Tibial artery (tissue), 4 donors: Measurements from ENCODE around the gene TMEM245.
A peak's percentile ranks its signal among the peaks of the same experiment; 100 is the strongest.

ENCODE experiments used
- DNase-seq, 2 donors: peaks; one replicate each; pipeline ENCODE4 v3.0.0-alpha.2; 2019
- H3K27ac ChIP-seq, 2 donors: fragments of 200-600 bp; sonication (generic) in 1 of 2; 1 replicate in 1 of 2; 2 replicates in 1 of 2; pipeline ENCODE4 v1.5.1; 2018 to 2019; ENCODE audit warnings: mild to moderate bottlenecking in 1 of 2
- H3K27me3 ChIP-seq, 2 donors: fragments of 200-600 bp; sonication (generic) in 1 of 2; one replicate each; pipeline versions ENCODE4 v1.5.1 to v1.6.0; 2016 to 2019
- H3K36me3 ChIP-seq, 3 donors: fragments of 200-600 bp; sonication (generic) in 2 of 3; one replicate each; pipeline ENCODE4 v1.5.1; 2016 to 2019; ENCODE audit warnings: mild to moderate bottlenecking in 2 of 3
- H3K4me1 ChIP-seq, 4 donors: fragments of 200-600 bp; sonication (generic) in 2 of 4; 1 replicate in 3 of 4; 2 replicates in 1 of 4; pipeline ENCODE4 v1.5.1; 2016 to 2019
- H3K4me3 ChIP-seq, 2 donors: fragments of 200-600 bp; sonication (generic) in 1 of 2; 1 replicate in 1 of 2; 2 replicates in 1 of 2; pipeline ENCODE4 v1.5.1; 2018 to 2019; ENCODE audit warnings: mild to moderate bottlenecking in 2 of 2
- H3K9me3 ChIP-seq, 3 donors: fragments of 200-600 bp; sonication (generic) in 1 of 3; one replicate each; pipeline ENCODE4 v1.5.1; 2016 to 2019
- intact Hi-C: fragments of 100-400 bp; cut with DNase I; formaldehyde crosslinking; loops from one replicate; pipeline ENCODE4 v1.15.0; 2023; ENCODE audit warnings: low total_unique reads
- TF ChIP-seq, protein P1 (sequence below), 2 experiments: fragments of 200-600 bp in 1 of 2; fragments of 450-650 bp in 1 of 2; IDR thresholded peaks; one replicate each; pipeline ENCODE4 v1.5.1; 2017 to 2019; ENCODE audit warnings: antibody characterized with exemption in 2 of 2, mild to moderate bottlenecking in 1 of 2, moderate library complexity in 1 of 2

TMEM245 gene

DNA sequence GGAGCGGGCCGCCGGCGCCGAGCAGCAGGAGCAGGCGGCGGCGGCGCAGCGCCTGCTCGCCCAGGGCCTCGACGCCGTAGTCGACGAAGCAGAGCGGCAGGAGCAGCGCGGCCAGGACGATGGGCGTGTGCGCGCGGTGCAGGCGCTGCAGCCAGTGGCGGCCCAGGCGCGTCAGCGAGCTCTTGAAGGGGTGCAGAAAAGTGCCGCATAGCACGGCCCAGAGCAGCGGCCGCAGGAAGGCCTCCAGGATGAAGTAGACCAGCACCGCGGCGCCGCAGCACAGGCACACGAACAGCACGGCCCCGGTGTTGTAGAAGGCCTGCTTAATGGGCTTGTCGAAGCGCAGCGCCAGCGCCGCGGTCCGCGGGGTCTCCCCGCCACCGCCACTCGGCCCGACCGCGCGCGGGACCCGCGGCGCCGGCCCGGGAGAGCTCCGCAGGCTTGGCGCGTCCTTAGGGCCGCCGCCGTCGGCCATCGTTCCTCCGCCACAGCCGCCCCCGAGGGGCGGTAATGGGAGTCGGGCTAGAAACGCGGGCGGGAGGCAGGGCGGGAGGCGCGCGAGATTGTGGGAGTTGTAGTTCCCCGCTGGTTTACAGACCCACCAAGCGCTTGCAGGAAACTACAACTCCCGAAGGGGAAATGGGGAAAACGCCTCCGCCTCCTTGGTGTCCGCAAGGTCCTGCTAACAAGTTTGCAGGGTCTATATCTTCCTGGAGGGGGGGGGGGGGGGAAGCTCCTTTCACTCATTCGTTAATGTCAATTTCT, at the start of gene TMEM245:
Gene TMEM245, minus strand, starts transcription at position 509 of the 765 bp plus-strand sequence. Its CDS starts 34 bp downstream, at position 475.
- H3K4me1 ChIP-seq = peaks cover 0 to 44% (median 30%) of the 10 kb centered on the region in 4 donors
- H3K4me3 ChIP-seq = peak within 1 kb of the TSS; percentile 89 to 96
- H3K27ac ChIP-seq = peak within 1 kb of the TSS; percentile 90 to 97
- intact Hi-C loops = loop anchor here (5.0 to 10.0 kb wide), 2 partner anchors 107 to 185 kb away; partner anchors contain the start of genes ABITRAM, CTNNAL1 and ELP1
- DNase-seq = peak; percentile 97 to 99
- no peaks in the 10 kb centered on the region for H3K36me3 ChIP-seq
- TF ChIP-seq, protein P1, sequence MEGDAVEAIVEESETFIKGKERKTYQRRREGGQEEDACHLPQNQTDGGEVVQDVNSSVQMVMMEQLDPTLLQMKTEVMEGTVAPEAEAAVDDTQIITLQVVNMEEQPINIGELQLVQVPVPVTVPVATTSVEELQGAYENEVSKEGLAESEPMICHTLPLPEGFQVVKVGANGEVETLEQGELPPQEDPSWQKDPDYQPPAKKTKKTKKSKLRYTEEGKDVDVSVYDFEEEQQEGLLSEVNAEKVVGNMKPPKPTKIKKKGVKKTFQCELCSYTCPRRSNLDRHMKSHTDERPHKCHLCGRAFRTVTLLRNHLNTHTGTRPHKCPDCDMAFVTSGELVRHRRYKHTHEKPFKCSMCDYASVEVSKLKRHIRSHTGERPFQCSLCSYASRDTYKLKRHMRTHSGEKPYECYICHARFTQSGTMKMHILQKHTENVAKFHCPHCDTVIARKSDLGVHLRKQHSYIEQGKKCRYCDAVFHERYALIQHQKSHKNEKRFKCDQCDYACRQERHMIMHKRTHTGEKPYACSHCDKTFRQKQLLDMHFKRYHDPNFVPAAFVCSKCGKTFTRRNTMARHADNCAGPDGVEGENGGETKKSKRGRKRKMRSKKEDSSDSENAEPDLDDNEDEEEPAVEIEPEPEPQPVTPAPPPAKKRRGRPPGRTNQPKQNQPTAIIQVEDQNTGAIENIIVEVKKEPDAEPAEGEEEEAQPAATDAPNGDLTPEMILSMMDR (IDR thresholded peaks at IDR 0.05) = no peak
- no peaks in the 10 kb centered on the region for H3K9me3 ChIP-seq
- no peaks in the 10 kb centered on the region for H3K27me3 ChIP-seq

DNA sequence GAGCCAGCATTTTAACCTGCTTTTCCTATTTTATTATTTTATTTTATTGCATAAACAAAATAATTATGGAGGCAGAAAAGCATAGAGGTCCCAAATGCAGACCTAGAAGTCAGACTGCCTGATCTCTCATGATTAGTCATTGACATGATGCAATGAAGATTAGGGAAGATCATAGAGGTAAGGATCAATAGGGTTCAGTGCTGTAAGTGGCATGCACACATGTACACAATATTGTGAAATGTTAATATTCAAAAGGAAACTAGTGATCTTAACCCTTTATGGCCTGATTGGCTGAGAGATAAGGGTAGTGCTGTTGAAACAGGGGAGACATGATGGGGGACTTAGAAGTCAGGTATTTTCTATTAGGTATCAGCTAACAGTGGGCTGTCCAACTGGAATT, 48.4 kb upstream of the TMEM245 start:
- no peaks in the 10 kb centered on the region for H3K9me3 ChIP-seq
- H3K27me3 ChIP-seq = peaks cover 0 to 47% of the 10 kb centered on the region in 2 donors
- no peaks in the 10 kb centered on the region for H3K36me3 ChIP-seq
- peaks cover 0 to 4% (median 0%) of the 10 kb centered on the region in 4 donors for H3K4me1 ChIP-seq
- no peak overlapping the region for H3K4me3 ChIP-seq
- intact Hi-C loops = no loop called here
- TF ChIP-seq, protein P1 (IDR thresholded peaks at IDR 0.05) = no peak
- DNase-seq = no peak
- no peak overlapping the region for H3K27ac ChIP-seq

DNA sequence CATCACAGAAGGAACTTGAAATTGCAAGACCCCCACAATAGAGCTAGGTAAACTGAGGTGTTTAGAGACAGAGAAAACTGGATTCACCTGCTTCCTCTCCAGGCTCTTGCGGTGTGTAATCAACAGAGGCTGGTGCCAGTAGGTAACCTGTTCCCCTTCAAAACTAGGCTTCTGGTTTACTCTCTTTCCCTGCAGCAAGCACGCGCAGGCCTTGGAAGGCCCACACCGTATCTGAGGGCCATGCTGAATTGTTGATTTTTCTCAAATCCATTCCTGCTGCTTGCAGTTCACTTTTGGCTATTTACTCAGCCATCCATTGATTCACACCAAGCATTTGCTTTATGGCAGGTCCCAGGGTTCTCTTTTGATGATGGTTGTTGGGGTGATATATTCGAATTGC, 48.0 kb upstream of the TMEM245 start:
- DNase-seq = no peak
- Histone ChIP-seq H3K36me3 (no peaks in the 10 kb centered on the region), H3K9me3 (no peaks in the 10 kb centered on the region), H3K4me3 (no peak overlapping the region), H3K27me3 (peaks cover 0 to 47% of the 10 kb centered on the region in 2 donors), H3K4me1 (peaks cover 0 to 4% (median 0%) of the 10 kb centered on the region in 4 donors), H3K27ac (no peak overlapping the region)
- TF ChIP-seq, protein P1 (IDR thresholded peaks at IDR 0.05) = no peak
- intact Hi-C loops = no loop called here

DNA sequence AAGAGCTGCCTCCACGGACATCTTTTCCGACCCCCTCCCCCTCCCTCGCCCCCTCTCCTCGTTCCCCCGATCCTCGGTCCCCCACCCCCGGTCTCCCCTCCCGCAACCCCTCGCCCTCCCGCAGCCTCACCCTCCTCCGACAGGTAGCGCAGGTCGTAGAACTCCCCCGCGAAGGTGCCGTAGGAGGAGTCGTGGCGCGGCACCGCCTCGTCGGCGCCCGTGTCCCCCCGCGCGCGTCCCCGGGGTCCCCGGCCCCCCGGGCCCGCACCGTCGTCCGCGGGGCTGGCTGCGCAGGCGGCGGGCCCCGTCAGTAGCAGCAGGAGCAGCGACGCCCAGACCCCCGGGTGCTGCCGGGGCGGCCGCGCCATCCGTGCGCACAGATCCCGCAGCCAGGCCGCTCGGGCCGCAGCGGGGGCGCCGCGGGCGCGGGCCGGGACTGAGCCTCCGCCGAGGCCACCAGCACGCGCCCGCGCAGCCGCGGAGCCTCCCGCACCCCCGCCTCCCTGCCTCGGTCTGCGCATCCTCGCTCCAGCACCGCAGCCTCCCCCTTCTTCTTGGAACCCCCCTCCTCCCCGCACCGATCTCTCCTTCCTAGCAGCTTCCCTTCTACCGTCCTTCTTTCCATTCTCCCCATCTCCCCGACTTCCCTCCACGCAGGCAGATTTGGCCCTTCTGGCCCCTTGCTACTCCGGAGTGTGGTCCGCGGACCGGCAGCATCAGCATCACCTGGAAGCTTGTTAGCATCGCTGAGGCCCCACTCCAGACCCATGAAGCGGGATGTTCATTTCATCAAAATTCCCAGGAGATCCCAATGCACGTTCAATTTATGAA, 47.2 kb upstream of the TMEM245 start, which contains the start of gene FRRS1L:
Gene FRRS1L, minus strand, starts transcription at position 479 of the 831 bp plus-strand sequence. Its CDS starts 111 bp downstream, at position 368.
- Histone ChIP-seq H3K4me1 (peaks cover 0 to 4% (median 0%) of the 10 kb centered on the region in 4 donors), H3K27ac (no peak within 1 kb of the TSS), H3K9me3 (no peaks in the 10 kb centered on the region), H3K27me3 (peaks cover 0 to 50% of the 10 kb centered on the region in 2 donors), H3K36me3 (no peaks in the 10 kb centered on the region), H3K4me3 (peak within 1 kb of the TSS; percentile 14 to 24)
- intact Hi-C loops = no loop called here
- TF ChIP-seq, protein P1 (IDR thresholded peaks at IDR 0.05) = no peak
- no peak for DNase-seq

DNA sequence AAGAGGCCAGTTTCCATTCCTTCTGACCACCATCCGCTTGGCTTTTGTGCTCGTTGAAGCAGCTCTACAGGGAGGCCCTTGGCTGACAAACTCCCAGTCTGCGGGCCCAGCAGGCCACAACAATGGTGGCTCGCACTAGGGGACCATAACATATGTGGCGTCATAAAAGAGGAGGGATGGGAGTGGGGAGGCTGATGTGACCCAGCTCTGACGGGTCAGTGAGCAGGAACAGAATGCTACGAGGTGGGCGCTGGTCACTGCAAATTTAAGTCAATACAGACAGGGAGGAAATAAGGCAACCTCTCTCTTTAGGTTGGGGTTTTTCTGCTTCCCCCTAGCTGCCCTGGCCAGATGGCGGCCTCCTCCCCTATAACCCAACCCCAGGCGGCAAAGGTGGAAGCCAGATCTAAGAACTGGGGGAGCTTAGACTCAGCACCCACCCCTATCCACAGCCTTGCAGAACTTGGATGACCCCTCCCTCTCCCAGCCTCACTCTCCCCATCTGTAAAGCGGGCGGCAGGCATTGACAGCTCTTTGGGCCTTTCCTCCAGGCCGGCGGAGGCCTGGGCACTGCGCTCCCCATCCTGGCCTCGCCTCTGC, 46.5 kb upstream of the TMEM245 start:
- intact Hi-C loops = no loop called here
- no peak for DNase-seq
- peaks cover 0 to 4% (median 0%) of the 10 kb centered on the region in 4 donors for H3K4me1 ChIP-seq
- H3K9me3 ChIP-seq = no peaks in the 10 kb centered on the region
- H3K27me3 ChIP-seq = peaks cover 0 to 50% of the 10 kb centered on the region in 2 donors
- H3K27ac ChIP-seq = no peak overlapping the region
- H3K4me3 ChIP-seq = no peak overlapping the region
- TF ChIP-seq, protein P1 (IDR thresholded peaks at IDR 0.05) = no peak
- no peaks in the 10 kb centered on the region for H3K36me3 ChIP-seq
